ENCODE measurements around the gene HOXD10. TPM values are rescaled to one million over a fixed set of nuclear protein-coding genes. Genes with fewer than 3 reads are reported as not detected.

HOXD10 gene
- total RNA-seq, 1 donor from 2014 or later: not detected

GRCh38 chr2:176140513-176141317 is 24.1 kb downstream of the HOXD10 start:
- Histone ChIP-seq H2AFZ (replicated peaks) (peak overlapping the region; percentile 81), H3F3A (ENCODE audit: low read depth) (no peaks in the 10 kb centered on the region), H3K9me3 (ENCODE audit: low read depth) (no peaks in the 10 kb centered on the region), H3K27me3 (peaks cover 100% of the 10 kb centered on the region), H3K9ac (no peak overlapping the region), H3K4me3 (peak overlapping the region; percentile 51), H3K27ac (no peak overlapping the region), H3K36me3 (no peaks in the 10 kb centered on the region), H3K4me1 (no peaks in the 10 kb centered on the region), H4K20me1 (ENCODE audit: low read depth) (peaks cover 27% of the 10 kb centered on the region), H3K79me2 (ENCODE audit: low read depth) (no peaks in the 10 kb centered on the region), H3K4me2 (peak overlapping the region; percentile 73)
- peaks cover 9% of the 10 kb centered on the region for H3K9me3 Mint-ChIP-seq
- TF ChIP-seq EZH2phosphoT487 (IDR thresholded peaks at IDR 0.05) (peak; percentile 78), EZH2 (IDR thresholded peaks at IDR 0.05) (peak; percentile 85), CTCF (IDR thresholded peaks at IDR 0.05) (peak; percentile 82)
- no peak overlapping the region for H3K27ac Mint-ChIP-seq
- DNase-seq (ENCODE audit: low spot score): peak; percentile 93
- H3K4me3 Mint-ChIP-seq: peak overlapping the region; percentile 59
- peaks cover 76% of the 10 kb centered on the region for H3K27me3 Mint-ChIP-seq (ENCODE audit: insufficient read depth, low read depth)
- peaks cover 4% of the 10 kb centered on the region for H3K4me1 Mint-ChIP-seq
- H3K36me3 Mint-ChIP-seq: no peaks in the 10 kb centered on the region

- no peak overlapping the region for H3K4me3 ChIP-seq
- TF ChIP-seq EZH2 (IDR thresholded peaks at IDR 0.05) (no peak), CTCF (IDR thresholded peaks at IDR 0.05) (no peak), EZH2phosphoT487 (IDR thresholded peaks at IDR 0.05) (no peak)
Measured at GRCh38 chr2:176142281-176142680, 25.7 kb downstream of the HOXD10 start.

GRCh38 chr2:176145085-176145969 is 28.7 kb downstream of the HOXD10 start:
- H4K20me1 ChIP-seq (ENCODE audit: low read depth): peaks cover 42% of the 10 kb centered on the region
- peaks cover 80% of the 10 kb centered on the region for H3K27me3 Mint-ChIP-seq (ENCODE audit: insufficient read depth, low read depth)
- no peaks in the 10 kb centered on the region for H3K36me3 Mint-ChIP-seq
- TF ChIP-seq CTCF (IDR thresholded peaks at IDR 0.05): no peak
- TF ChIP-seq EZH2phosphoT487 (IDR thresholded peaks at IDR 0.05): no peak
- TF ChIP-seq EZH2 (IDR thresholded peaks at IDR 0.05): no peak
- H3K4me3 Mint-ChIP-seq: no peak overlapping the region
- H3K27ac ChIP-seq: no peak overlapping the region
- peaks cover 4% of the 10 kb centered on the region for H3K4me1 Mint-ChIP-seq
- H3K4me1 ChIP-seq: no peaks in the 10 kb centered on the region
- no peak overlapping the region for H2AFZ ChIP-seq (replicated peaks)
- DNase-seq (ENCODE audit: low spot score): no peak
- peaks cover 100% of the 10 kb centered on the region for H3K27me3 ChIP-seq
- H3F3A ChIP-seq (ENCODE audit: low read depth): no peaks in the 10 kb centered on the region
- no peak overlapping the region for H3K4me3 ChIP-seq
- no peaks in the 10 kb centered on the region for H3K79me2 ChIP-seq (ENCODE audit: low read depth)
- H3K9me3 Mint-ChIP-seq: no peaks in the 10 kb centered on the region
- H3K4me2 ChIP-seq: no peak overlapping the region
- H3K27ac Mint-ChIP-seq: no peak overlapping the region
- no peak overlapping the region for H3K9ac ChIP-seq
- no peaks in the 10 kb centered on the region for H3K36me3 ChIP-seq
- H3K9me3 ChIP-seq (ENCODE audit: low read depth): no peaks in the 10 kb centered on the region

More at GRCh38 chr2:176142281-176142680, 25.7 kb downstream of the HOXD10 start:
- H3K9me3 ChIP-seq (ENCODE audit: low read depth): no peaks in the 10 kb centered on the region
- peaks cover 100% of the 10 kb centered on the region for H3K27me3 ChIP-seq
- Mint-ChIP-seq H3K27me3 (ENCODE audit: insufficient read depth, low read depth) (peaks cover 77% of the 10 kb centered on the region), H3K4me1 (peaks cover 4% of the 10 kb centered on the region), H3K4me3 (no peak overlapping the region), H3K27ac (no peak overlapping the region), H3K9me3 (peaks cover 9% of the 10 kb centered on the region), H3K36me3 (no peaks in the 10 kb centered on the region)
- no peaks in the 10 kb centered on the region for H3K79me2 ChIP-seq (ENCODE audit: low read depth)
- H3K4me2 ChIP-seq: no peak overlapping the region
- DNase-seq (ENCODE audit: low spot score): no peak
- H2AFZ ChIP-seq (replicated peaks): no peak overlapping the region
- no peaks in the 10 kb centered on the region for H3K4me1 ChIP-seq
- H3F3A ChIP-seq (ENCODE audit: low read depth): no peaks in the 10 kb centered on the region
- H4K20me1 ChIP-seq (ENCODE audit: low read depth): peaks cover 26% of the 10 kb centered on the region
- no peak overlapping the region for H3K9ac ChIP-seq
- no peaks in the 10 kb centered on the region for H3K36me3 ChIP-seq
- no peak overlapping the region for H3K27ac ChIP-seq
